Measurements from ENCODE around the gene CXCR6. TPM values are rescaled to one million over a fixed set of nuclear protein-coding genes. Genes with fewer than 3 reads are reported as not detected.

The CXCR6 gene
- 1 to 10 TPM in 1 of 4 donors, under 1 TPM in 2, not detected in 1; 0.54 to 3.5 (median 0.87) TPM for total RNA-seq

GRCh38 chr3:45943207-45943846 is at the start of gene CXCR6:
CXCR6 (plus strand) TSS chr3:45943464; CDS start chr3:45946482, 3,018 bp downstream.
- no peaks in the 10 kb centered on the region for H3K9me3 ChIP-seq
- H3K4me3 ChIP-seq: no peak within 1 kb of the TSS
- WGBS, 2 donors (ENCODE audit: low coverage in 1 of 2): 80 to 93% methylated on average over 3 to 5 of the region's 8 CpGs
- no peak for ATAC-seq
- TF ChIP-seq POLR2AphosphoS5 (IDR thresholded peaks at IDR 0.05) (no peak), EP300 (IDR thresholded peaks at IDR 0.05) (no peak), POLR2A (IDR thresholded peaks at IDR 0.05) (no peak)
- TF ChIP-seq, protein P1, sequence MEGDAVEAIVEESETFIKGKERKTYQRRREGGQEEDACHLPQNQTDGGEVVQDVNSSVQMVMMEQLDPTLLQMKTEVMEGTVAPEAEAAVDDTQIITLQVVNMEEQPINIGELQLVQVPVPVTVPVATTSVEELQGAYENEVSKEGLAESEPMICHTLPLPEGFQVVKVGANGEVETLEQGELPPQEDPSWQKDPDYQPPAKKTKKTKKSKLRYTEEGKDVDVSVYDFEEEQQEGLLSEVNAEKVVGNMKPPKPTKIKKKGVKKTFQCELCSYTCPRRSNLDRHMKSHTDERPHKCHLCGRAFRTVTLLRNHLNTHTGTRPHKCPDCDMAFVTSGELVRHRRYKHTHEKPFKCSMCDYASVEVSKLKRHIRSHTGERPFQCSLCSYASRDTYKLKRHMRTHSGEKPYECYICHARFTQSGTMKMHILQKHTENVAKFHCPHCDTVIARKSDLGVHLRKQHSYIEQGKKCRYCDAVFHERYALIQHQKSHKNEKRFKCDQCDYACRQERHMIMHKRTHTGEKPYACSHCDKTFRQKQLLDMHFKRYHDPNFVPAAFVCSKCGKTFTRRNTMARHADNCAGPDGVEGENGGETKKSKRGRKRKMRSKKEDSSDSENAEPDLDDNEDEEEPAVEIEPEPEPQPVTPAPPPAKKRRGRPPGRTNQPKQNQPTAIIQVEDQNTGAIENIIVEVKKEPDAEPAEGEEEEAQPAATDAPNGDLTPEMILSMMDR (IDR thresholded peaks at IDR 0.05): no peak
- peaks cover 0 to 63% of the 10 kb centered on the region in 2 donors for H3K36me3 ChIP-seq
- peak within 1 kb of the TSS in 1 of 4 donors; percentile 6 for H3K27ac ChIP-seq
- no peaks in the 10 kb centered on the region for H3K27me3 ChIP-seq
- H3K4me1 ChIP-seq: peaks cover 0 to 26% (median 0%) of the 10 kb centered on the region in 3 donors

DNA sequence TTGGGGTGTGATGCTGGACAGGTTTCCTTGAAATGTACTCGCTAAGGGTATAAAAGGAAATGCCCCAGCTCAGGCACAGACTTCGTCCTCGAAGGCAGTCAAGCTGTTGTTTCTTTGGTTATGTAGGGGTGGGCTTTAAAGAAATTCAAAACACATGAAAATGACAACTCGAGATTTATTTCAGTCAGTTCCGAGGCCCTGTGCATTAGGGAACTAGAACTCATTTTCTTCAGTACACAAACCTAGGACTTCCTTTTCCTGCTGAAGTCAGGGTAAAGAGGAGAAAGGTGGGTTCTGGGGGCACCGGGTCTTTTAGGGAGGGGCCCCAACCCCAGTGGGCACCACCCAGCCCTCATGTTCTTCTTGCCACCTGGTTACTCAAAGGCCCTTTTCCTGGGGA is 49.2 kb upstream of the CXCR6 start:
- Histone ChIP-seq H3K36me3 (no peaks in the 10 kb centered on the region), H3K9me3 (no peaks in the 10 kb centered on the region), H3K4me1 (peaks cover 0 to 15% (median 3%) of the 10 kb centered on the region in 3 donors), H3K27ac (no peak overlapping the region), H3K27me3 (no peaks in the 10 kb centered on the region), H3K4me3 (no peak overlapping the region)
- ATAC-seq: no peak
- TF ChIP-seq EP300 (IDR thresholded peaks at IDR 0.05) (no peak), POLR2AphosphoS5 (IDR thresholded peaks at IDR 0.05) (no peak), POLR2A (IDR thresholded peaks at IDR 0.05) (no peak)
- TF ChIP-seq, protein P1 (IDR thresholded peaks at IDR 0.05): no peak
- 76 to 83% methylated on average over 5 to 6 of the region's 6 CpGs for WGBS, 2 donors (ENCODE audit: low coverage in 1 of 2)

DNA sequence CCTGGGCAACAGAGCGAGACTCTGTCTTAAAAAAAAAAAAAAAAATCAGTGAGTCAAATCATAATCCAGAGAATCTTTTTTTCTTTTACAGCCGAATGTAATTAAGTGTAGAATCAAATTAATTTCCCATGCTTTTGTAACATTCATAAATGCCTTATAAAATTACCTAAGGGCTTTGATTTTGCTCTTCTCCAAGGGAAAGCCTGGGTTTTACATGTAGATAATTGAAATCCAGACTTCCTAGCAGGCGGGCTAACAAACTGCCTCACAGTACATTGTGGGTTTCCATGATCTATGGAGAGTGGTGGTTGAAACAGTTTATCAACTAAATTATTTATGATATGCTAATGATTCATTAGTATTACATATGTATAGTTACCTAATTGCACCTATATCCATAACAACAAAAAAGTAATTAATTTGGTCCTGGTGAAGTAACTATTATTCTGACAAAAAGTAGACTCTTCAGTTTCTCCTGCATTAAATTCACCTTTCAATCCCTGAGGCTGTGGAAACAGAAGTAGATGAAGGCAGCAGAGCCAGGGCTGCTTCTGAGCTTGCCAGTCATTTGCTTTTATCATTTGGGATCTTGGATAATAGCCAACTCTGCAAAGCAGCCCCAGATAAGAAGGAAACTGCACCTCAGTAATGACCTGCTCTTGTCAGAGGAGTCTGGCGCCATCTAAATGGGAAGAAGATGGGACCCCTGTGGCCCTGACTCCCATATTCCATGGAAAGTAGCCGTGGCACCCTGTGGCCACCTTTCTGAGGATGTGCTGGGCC is 47.4 kb upstream of the CXCR6 start:
- no peaks in the 10 kb centered on the region for H3K36me3 ChIP-seq
- no peaks in the 10 kb centered on the region for H3K27me3 ChIP-seq
- no peaks in the 10 kb centered on the region for H3K9me3 ChIP-seq
- 79 to 93% methylated on average over 3 of the region's 5 CpGs for WGBS, 2 donors (ENCODE audit: low coverage in 1 of 2)
- no peak overlapping the region for H3K4me3 ChIP-seq
- TF ChIP-seq, protein P1 (IDR thresholded peaks at IDR 0.05): no peak
- TF ChIP-seq POLR2AphosphoS5 (IDR thresholded peaks at IDR 0.05) (no peak), POLR2A (IDR thresholded peaks at IDR 0.05) (no peak), EP300 (IDR thresholded peaks at IDR 0.05) (no peak)
- H3K4me1 ChIP-seq: peaks cover 0 to 15% (median 3%) of the 10 kb centered on the region in 3 donors
- no peak overlapping the region for H3K27ac ChIP-seq
- no peak for ATAC-seq

GRCh38 chr3:45896956-45897355 is 46.3 kb upstream of the CXCR6 start:
- Histone ChIP-seq H3K27me3 (no peaks in the 10 kb centered on the region), H3K4me3 (no peak overlapping the region), H3K4me1 (peaks cover 0 to 15% (median 3%) of the 10 kb centered on the region in 3 donors), H3K36me3 (no peaks in the 10 kb centered on the region), H3K9me3 (no peaks in the 10 kb centered on the region), H3K27ac (peak overlapping the region in 1 of 4 donors; percentile 41)
- WGBS, 2 donors (ENCODE audit: low coverage in 1 of 2): 0% methylated on average over 1 of the region's 3 CpGs
- ATAC-seq: peak; percentile 13
- TF ChIP-seq EP300 (IDR thresholded peaks at IDR 0.05) (no peak), POLR2AphosphoS5 (IDR thresholded peaks at IDR 0.05) (no peak)
- TF ChIP-seq, protein P1 (IDR thresholded peaks at IDR 0.05): no peak
